Keratinocyte (primary cell): ENCODE data around the gene ENTPD6.

Experiments used
- EZH2 ChIP-seq: IDR thresholded peaks from one replicate; pipeline ENCODE4 v1.6.1; 2012; ENCODE audit warnings: inconsistent platforms, mild to moderate bottlenecking, low read length, moderate library complexity
- TF ChIP-seq, protein P1 (sequence below), 3 experiments: IDR thresholded peaks in 1 of 3; conservative IDR thresholded peaks in 1 of 3; optimal IDR thresholded peaks in 1 of 3; 2 replicates in 2 of 3; 3 replicates in 1 of 3; pipeline versions ENCODE3 to v1.5.1; 2011; ENCODE audit warnings: low read length in 3 of 3, mild to moderate bottlenecking in 3 of 3, moderate library complexity in 2 of 3, control low read depth in 1 of 3, inconsistent platforms in 1 of 3; ENCODE audit not compliant: insufficient read depth in 2 of 3; ENCODE audit errors: extremely low read depth in 1 of 3

GRCh38 chr20:25223179-25223661 is 27.7 kb downstream of the ENTPD6 start:
- no peak for TF ChIP-seq EZH2
- TF ChIP-seq, protein P1, sequence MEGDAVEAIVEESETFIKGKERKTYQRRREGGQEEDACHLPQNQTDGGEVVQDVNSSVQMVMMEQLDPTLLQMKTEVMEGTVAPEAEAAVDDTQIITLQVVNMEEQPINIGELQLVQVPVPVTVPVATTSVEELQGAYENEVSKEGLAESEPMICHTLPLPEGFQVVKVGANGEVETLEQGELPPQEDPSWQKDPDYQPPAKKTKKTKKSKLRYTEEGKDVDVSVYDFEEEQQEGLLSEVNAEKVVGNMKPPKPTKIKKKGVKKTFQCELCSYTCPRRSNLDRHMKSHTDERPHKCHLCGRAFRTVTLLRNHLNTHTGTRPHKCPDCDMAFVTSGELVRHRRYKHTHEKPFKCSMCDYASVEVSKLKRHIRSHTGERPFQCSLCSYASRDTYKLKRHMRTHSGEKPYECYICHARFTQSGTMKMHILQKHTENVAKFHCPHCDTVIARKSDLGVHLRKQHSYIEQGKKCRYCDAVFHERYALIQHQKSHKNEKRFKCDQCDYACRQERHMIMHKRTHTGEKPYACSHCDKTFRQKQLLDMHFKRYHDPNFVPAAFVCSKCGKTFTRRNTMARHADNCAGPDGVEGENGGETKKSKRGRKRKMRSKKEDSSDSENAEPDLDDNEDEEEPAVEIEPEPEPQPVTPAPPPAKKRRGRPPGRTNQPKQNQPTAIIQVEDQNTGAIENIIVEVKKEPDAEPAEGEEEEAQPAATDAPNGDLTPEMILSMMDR (optimal IDR thresholded peaks at IDR 0.05 in 1 of 3, IDR thresholded peaks at IDR 0.05 in 1 of 3, conservative IDR thresholded peaks at IDR 0.05 in 1 of 3; ENCODE audit: extremely low read depth in 1 of 3, insufficient read depth in 2 of 3, low read length in 3 of 3) = peak in 2 of 3 experiments; percentile 27 to 63
